T follicular helper cell (primary cell): ENCODE data around the gene BMERB1.
"Not testable (repeated sequence)": the region's sequence is repeated elsewhere in the genome, so short reads cannot be mapped to it uniquely, and the experiment has no call there.

Experiments
- DNase-seq: peaks from one replicate; pipeline ENCODE4 v3.0.0-alpha.2; 2020; ENCODE audit warnings: low read depth

BMERB1 gene

DNA sequence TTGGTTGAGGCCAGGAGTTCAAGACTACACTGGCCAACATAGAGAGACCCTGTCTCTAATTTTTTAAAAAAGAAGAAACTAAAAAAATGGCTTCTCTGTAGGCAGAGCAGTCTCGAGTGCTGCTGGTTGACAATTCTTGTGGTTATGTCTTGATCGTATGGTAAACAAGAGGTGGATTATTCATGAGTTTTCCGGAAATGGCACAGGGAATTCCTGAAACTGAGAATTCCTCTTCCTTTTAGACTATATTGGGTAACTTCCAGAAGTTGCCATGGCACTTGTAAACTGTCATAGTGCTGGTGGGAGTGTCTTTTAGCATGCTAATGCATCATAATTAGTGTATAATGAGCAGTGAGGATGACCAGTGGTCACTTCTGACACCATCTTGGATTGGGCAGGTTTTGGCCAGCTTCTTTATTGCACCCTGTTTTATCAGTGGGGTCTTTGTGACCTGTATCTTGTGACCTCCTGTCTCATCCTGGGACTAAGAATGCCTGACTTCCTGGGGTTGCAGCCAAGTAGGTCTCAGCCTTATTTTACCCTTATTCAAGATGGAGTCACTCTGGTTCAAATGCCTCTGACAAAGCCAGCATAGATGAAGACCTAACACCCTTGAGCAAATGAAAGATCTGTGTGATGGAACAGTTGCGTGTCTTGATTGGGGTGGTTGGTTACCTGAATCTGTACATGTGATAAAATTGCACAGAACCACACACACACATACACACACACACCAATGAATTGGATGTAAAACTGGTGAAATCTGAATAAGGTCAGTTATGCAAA, 30.2 kb downstream of the BMERB1 start:
- DNase-seq, result no peak

DNA sequence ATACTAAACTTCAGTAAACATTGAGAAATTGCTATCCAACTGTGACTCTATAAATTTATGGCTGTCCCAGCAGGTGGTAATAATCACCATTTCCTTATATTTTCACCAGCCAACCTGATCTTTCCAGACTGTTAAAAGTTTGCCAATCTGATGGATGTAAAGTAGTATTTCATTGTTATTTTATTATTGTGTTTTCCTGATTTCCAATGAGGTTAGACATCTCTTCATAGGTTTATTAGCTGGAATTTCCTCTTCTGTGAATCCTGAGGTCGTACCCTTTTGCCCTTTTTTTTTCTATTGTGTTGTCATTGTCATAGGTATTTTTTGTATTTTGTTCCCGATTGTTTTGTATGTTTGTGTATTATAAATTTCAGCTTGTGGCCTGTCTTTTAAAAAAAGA, 31.7 kb downstream of the BMERB1 start:
- DNase-seq, result no peak

- DNase-seq, result no peak
These were observed 32.7 kb downstream of the BMERB1 start for GRCh38 chr16:15466886-15467781.

DNA sequence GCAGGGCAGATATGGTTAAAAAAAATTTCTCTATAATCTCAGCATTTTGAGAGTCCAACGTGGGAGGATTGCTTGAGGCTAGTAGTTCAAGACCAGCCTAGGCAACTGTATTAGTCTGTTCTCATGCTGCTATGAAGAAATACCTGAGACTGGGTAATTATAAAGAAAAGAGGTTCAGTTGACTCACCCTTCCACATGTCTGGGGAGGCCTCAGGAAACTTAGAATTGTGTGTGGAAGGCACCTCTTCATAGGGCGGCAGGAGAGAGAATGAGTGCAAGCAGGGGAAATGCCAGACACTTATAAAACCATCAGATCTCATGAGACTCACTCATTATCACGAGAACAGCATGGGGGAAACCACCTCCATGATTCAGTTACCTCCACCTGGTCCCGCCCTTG, 42.6 kb downstream of the BMERB1 start:
- not testable (repeated sequence) for DNase-seq

- no peak for DNase-seq
These were observed 43.4 kb downstream of the BMERB1 start for GRCh38 chr16:15477802-15478201.

- no peak for DNase-seq
These were observed 47.8 kb downstream of the BMERB1 start for GRCh38 chr16:15482068-15482747.

- DNase-seq, result no peak
These were observed 48.4 kb downstream of the BMERB1 start for GRCh38 chr16:15482748-15483298.

DNA sequence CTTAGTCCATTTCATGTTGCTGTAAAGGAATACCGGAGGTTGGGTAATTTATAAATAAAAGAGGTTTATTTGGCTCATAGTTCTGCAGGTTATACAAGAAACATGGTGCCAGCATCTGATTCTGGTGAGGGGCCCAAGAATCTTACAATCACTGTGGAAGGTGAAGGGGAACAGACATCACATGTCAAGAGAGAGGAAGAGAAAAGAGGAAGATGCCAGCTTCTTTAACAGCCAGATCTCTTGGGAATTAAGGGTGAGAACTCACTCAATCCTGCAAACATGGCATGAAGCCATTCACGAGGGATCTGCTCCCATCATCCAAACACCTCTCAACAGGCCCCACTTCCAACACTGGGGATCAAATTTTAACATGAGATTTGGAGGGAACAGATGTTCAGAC, 49.5 kb downstream of the BMERB1 start:
- no peak for DNase-seq

GRCh38 chr16:15484662-15485061, 50.3 kb downstream of the BMERB1 start:
- DNase-seq, result no peak

GRCh38 chr16:15485175-15485574, 50.8 kb downstream of the BMERB1 start:
- no peak for DNase-seq

GRCh38 chr16:15486661-15487060, 52.3 kb downstream of the BMERB1 start:
- no peak for DNase-seq

DNA sequence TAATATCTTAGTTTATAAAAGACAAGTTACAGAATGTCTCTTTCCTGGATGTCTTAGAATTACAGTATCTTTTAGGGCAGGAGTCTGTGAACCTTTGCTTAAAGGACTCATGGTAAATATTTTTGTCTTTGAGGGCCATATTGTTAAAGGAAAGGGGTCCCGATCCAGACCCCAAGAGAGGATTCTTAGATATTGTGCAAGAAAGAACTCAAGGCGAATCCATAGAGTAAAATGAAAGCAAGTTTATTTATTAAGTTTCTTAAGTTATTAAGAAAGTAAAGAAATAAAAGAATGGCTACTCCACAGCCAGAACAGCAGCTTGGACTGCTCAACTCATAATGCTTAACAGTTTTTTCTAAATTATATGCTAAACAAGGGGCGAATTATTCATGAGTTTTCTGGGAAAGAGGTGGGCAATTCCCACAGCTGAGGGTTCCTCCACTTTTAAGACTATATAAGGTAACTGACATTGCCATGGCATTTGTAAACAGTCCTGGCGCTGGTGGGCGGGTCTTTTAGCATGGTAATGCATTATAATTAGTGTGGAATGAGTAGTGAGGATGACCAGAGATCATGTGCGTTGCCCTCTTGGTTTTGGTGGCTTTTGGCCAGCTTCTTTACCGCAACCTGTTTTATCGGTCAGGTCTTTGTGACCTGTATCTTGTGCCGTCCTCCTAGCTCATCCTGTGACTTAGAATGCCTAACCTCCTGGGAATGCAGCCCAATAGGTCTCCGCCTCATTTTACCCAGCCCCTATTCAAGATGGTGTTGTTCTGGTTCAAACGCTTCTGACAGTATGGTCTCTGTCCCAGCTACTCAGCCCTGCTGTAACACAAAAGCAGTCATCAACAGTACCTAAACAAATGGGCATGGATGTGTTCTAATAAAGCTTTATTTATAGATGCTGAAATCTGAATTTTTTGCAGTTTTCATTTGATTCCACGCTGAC, 53.2 kb downstream of the BMERB1 start:
- no peak for DNase-seq

DNA sequence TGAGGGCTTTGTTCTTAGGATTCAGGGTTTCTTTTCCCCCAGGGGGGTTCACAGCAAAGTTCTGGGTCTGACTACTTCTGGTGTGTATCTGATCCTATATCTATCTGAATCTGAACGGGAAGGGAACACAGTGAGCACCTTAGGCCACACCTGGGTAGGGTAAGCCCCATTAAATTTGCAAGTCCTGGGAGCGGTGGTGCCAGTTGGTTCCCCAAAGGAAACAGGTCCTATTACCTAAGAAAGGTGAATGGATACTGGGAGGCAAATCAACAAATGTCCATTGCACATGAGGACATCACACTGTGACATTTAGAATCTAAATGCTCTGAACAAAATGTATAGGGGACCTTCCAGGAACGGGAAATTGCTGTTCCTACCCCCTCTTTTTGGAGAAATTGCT, 54.6 kb downstream of the BMERB1 start:
- no peak for DNase-seq

DNA sequence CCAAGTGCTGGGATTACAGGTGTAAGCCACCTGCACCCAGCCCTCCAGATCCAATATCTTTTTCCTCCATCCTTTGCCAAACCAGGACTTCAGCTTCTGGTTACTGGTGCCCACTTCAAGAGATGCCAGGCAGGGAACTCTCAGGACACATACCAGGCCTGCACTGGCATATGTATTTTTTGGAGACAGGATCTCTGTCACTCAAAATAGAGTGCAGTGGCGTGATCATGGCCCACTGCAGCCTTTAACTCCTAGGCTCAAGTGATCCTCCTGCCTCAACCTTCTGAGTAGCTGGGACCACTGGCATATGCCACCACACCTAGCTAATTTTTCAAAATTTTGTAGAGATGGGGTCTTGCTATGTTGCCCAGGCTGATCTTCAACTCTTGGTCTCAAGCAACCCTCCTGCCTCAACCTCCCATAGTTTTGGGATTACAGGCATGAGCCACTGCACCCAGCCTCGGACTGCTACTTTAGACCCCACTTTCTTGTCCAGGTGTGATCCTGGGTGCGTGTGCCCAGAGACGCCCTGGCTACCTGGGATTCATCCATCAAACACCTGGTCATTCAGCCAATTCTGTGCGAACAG, 55.8 kb downstream of the BMERB1 start:
- DNase-seq, result no peak

DNA sequence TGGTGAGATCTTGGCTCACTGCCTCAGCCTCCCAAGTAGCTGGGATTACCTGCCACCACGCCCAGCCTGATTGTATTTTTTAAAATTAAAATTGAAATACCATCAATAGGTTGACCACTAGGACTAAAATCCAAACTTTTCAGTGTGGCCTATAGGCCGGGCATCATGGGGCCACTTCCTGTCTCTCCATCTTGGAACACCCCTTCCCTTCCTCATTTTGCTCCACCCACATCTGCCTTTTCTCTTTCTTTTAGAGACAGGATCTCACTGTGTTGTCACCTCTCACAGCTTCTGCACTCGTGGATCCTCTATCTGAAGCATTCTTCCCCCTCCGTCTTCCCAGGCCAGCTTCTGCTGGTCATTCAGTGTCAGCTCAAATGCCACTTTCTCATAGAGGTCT, 57.0 kb downstream of the BMERB1 start:
- no peak for DNase-seq

- no peak for DNase-seq
These were observed 57.8 kb downstream of the BMERB1 start for GRCh38 chr16:15492091-15492740.

GRCh38 chr16:15493466-15494180, 59.2 kb downstream of the BMERB1 start:
- DNase-seq, result no peak

DNA sequence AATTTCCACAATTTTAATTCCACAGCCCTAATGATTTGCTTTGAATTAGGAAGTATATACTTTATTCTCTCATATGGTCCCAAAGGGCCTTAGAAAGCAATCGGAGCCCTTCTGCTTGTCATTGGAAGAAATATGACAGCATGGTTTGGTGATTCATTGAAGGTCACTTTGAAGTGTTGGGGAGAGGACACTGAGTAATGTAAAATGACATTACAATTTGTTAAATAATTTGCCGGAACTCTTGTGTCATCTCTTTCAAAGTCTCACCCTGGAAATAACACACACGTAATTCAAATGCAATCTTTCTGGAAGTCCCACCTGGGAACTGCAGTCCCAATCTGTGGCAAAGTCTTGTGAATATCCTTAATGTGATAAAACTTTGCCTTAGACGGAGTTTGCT, 59.8 kb downstream of the BMERB1 start:
- DNase-seq, result no peak

DNA sequence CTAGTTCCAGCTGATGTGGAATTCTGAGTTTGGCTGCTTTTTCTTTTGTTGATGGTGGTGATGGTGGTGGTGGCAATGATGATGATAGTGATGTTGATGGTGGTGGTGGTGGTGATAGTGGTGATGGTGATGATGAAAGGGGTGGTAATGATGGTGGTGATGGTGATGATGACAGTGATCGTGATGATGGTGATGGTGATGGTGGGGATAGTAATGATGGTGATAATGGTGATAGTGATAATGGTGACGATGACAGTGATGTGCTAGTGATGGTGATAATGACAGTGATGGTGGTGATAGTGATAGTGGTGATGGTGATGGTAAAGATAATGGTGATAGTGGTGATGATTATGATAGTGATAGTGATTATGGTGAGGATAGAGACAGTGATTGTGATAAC, 61.5 kb downstream of the BMERB1 start:
- DNase-seq, result no peak
